H9 (cell line): ENCODE data around the gene ZNF407. TPM values are rescaled to one million over a fixed set of nuclear protein-coding genes. Genes with fewer than 3 reads are reported as not detected.

Experiments used
- DNase-seq: peaks from one replicate; pipeline ENCODE4 v3.0.0-alpha.2; 2017
- H2AFZ ChIP-seq: one replicate; pipeline ENCODE4 v1.6.1; 2013; ENCODE audit warnings: mild to moderate bottlenecking, low read length, control low read depth, moderate library complexity
- H2AK5ac ChIP-seq: 2 replicates; pipeline ENCODE4 v1.6.1; 2013; ENCODE audit warnings: low read length, control low read depth, mixed read lengths; ENCODE audit not compliant: insufficient read length
- H2BK120ac ChIP-seq: one replicate; pipeline ENCODE4 v1.6.1; 2013; ENCODE audit warnings: low read depth, mild to moderate bottlenecking, low read length, control low read depth, inconsistent platforms; ENCODE audit not compliant: poor library complexity, severe bottlenecking
- H2BK12ac ChIP-seq: 2 replicates; pipeline ENCODE4 v1.6.1; 2013; ENCODE audit warnings: low read length, control low read depth, mixed read lengths, low read depth; ENCODE audit not compliant: insufficient read length
- H2BK15ac ChIP-seq: 2 replicates; pipeline ENCODE4 v1.6.1; 2013; ENCODE audit warnings: low read depth, low read length, control low read depth
- H2BK20ac ChIP-seq: one replicate; pipeline ENCODE4 v1.6.1; 2013; ENCODE audit warnings: low read depth, mild to moderate bottlenecking, low read length, control low read depth, inconsistent platforms; ENCODE audit not compliant: poor library complexity, severe bottlenecking
- H2BK5ac ChIP-seq: 2 replicates; pipeline ENCODE4 v1.6.1; 2013; ENCODE audit warnings: low read length, control low read depth, mixed read lengths; ENCODE audit not compliant: insufficient read length
- H3K14ac ChIP-seq: 2 replicates; pipeline ENCODE4 v1.6.1; 2013; ENCODE audit warnings: low read length, control low read depth; ENCODE audit not compliant: insufficient read depth
- H3K18ac ChIP-seq: 2 replicates; pipeline ENCODE4 v1.6.1; 2013; ENCODE audit warnings: low read depth, mild to moderate bottlenecking, mixed read lengths, low read length, control low read depth; ENCODE audit not compliant: insufficient read length
- H3K23ac ChIP-seq: 2 replicates; pipeline ENCODE4 v1.6.1; 2013; ENCODE audit warnings: low read length, control low read depth, mixed read lengths, low read depth; ENCODE audit not compliant: insufficient read length
- H3K23me2 ChIP-seq: 2 replicates; pipeline ENCODE4 v1.6.1; 2013; ENCODE audit warnings: low read depth, mild to moderate bottlenecking, mixed read lengths, low read length, control low read depth; ENCODE audit not compliant: insufficient read length, poor library complexity, severe bottlenecking
- H3K27ac ChIP-seq: 2 replicates; pipeline ENCODE4 v1.5.1; 2013; ENCODE audit warnings: low read length, control low read depth, mixed read lengths, low read depth; ENCODE audit not compliant: insufficient read length
- H3K27me3 ChIP-seq: 2 replicates; pipeline ENCODE4 v1.6.1; 2013; ENCODE audit warnings: low read length, control low read depth, inconsistent platforms; ENCODE audit not compliant: insufficient read depth
- H3K4ac ChIP-seq: 2 replicates; pipeline ENCODE4 v1.6.1; 2013; ENCODE audit warnings: low read depth, mild to moderate bottlenecking, control low read depth, inconsistent platforms, low read length, moderate library complexity
- H3K4me1 ChIP-seq: 2 replicates; pipeline ENCODE4 v1.6.1; 2013; ENCODE audit warnings: low read length, control low read depth, inconsistent platforms; ENCODE audit not compliant: insufficient read depth
- H3K4me2 ChIP-seq: 2 replicates; pipeline ENCODE4 v1.6.1; 2013; ENCODE audit warnings: low read length, control low read depth, mixed read lengths; ENCODE audit not compliant: insufficient read length, insufficient read depth
- H3K56ac ChIP-seq: 2 replicates; pipeline ENCODE4 v1.6.1; 2013; ENCODE audit warnings: low read depth, mild to moderate bottlenecking, mixed read lengths, low read length, control low read depth; ENCODE audit not compliant: insufficient read length
- H3K79me1 ChIP-seq: 2 replicates; pipeline ENCODE4 v1.6.1; 2013; ENCODE audit warnings: low read depth, mild to moderate bottlenecking, moderate library complexity, low read length, control low read depth, inconsistent platforms; ENCODE audit not compliant: insufficient read depth, poor library complexity, severe bottlenecking
- H3K79me2 ChIP-seq: 2 replicates; pipeline ENCODE4 v1.6.1; 2013; ENCODE audit warnings: low read length, control low read depth, inconsistent platforms; ENCODE audit not compliant: insufficient read depth
- H3K9ac ChIP-seq: 2 replicates; pipeline ENCODE4 v1.6.1; 2013; ENCODE audit warnings: low read length, control low read depth, mixed read lengths; ENCODE audit not compliant: insufficient read length; ENCODE audit errors: extremely low read depth
- H3K9me3 ChIP-seq: one replicate; pipeline ENCODE4 v1.6.1; 2013; ENCODE audit warnings: low read depth, low read length, inconsistent platforms; ENCODE audit not compliant: control insufficient read depth
- H3T11ph ChIP-seq: one replicate; pipeline ENCODE4 v1.6.1; 2013; ENCODE audit warnings: mild to moderate bottlenecking, low read length, control low read depth, inconsistent platforms
- H4K20me1 ChIP-seq: one replicate; pipeline ENCODE4 v1.6.1; 2013; ENCODE audit not compliant: control insufficient read depth, insufficient read length, insufficient read depth
- H4K5ac ChIP-seq: 2 replicates; pipeline ENCODE4 v1.6.1; 2013; ENCODE audit warnings: low read depth, mild to moderate bottlenecking, mixed read lengths, low read length, control low read depth; ENCODE audit not compliant: insufficient read length
- H4K8ac ChIP-seq: replicated peaks from 2 replicates; pipeline ENCODE4 v1.6.1; 2013; ENCODE audit warnings: low read length, control low read depth, mixed read lengths, low read depth; ENCODE audit not compliant: insufficient read length
- H4K91ac ChIP-seq: 2 replicates; pipeline ENCODE4 v1.6.1; 2013; ENCODE audit warnings: low read depth, mild to moderate bottlenecking, moderate library complexity, mixed read lengths, low read length, control low read depth; ENCODE audit not compliant: insufficient read length
- H3K27ac Mint-ChIP-seq, 3 experiments: 2 replicates in 2 of 3; 3 replicates in 1 of 3; pipeline ENCODE4 v1.8.0; 2020 to 2021; ENCODE audit warnings: mixed read lengths in 3 of 3, mild to moderate bottlenecking in 1 of 3, moderate library complexity in 1 of 3
- H3K27me3 Mint-ChIP-seq: 2 replicates; pipeline ENCODE4 v1.8.0; 2021; ENCODE audit warnings: low read depth, mild to moderate bottlenecking, moderate library complexity, mixed read lengths
- H3K36me3 Mint-ChIP-seq, 3 experiments: 2 replicates in 2 of 3; 3 replicates in 1 of 3; pipeline ENCODE4 v1.8.0; 2020 to 2021; ENCODE audit warnings: low read depth in 3 of 3, mixed read lengths in 3 of 3; ENCODE audit not compliant: insufficient read depth in 1 of 3
- H3K4me1 Mint-ChIP-seq, 2 experiments: 2 replicates each; pipeline ENCODE4 v1.8.0; 2020; ENCODE audit warnings: mixed read lengths in 2 of 2
- H3K4me3 Mint-ChIP-seq, 2 experiments: 2 replicates in 1 of 2; 3 replicates in 1 of 2; pipeline ENCODE4 v1.8.0; 2020 to 2021; ENCODE audit warnings: mild to moderate bottlenecking in 2 of 2, mixed read lengths in 2 of 2, moderate library complexity in 1 of 2
- H3K9me3 Mint-ChIP-seq, 2 experiments: 2 replicates in 1 of 2; 3 replicates in 1 of 2; pipeline ENCODE4 v1.8.0; 2020; ENCODE audit warnings: mild to moderate bottlenecking in 2 of 2, mixed read lengths in 2 of 2, moderate library complexity in 1 of 2
- WGBS: extraction: QIAGEN DNeasy Blood & Tissue Kit; methylation state at CpG from one replicate; pipeline ENCODE4 v1.1.7; 2013; ENCODE audit warnings: missing lambda C conversion rate, low lambda C conversion rate, mixed read lengths; ENCODE audit not compliant: insufficient read length; ENCODE audit errors: extremely low coverage; 5-methylcytosine and 5-hydroxymethylcytosine counted together
- total RNA-seq: library from RNA; stranded (reverse); gene quantifications from 2 replicates; pipeline ENCODE4 v1.2.1, GENCODE V29; 2021
- TF ChIP-seq, protein P1 (sequence below): fragments of 200-600 bp; sonication (generic); conservative IDR thresholded peaks from 3 replicates; pipeline ENCODE4 v1.8.0; 2021; ENCODE audit warnings: antibody characterized with exemption, mild to moderate bottlenecking

The ZNF407 gene
- total RNA-seq, 1 experiment from 2014 or later: 8.7 TPM

DNA sequence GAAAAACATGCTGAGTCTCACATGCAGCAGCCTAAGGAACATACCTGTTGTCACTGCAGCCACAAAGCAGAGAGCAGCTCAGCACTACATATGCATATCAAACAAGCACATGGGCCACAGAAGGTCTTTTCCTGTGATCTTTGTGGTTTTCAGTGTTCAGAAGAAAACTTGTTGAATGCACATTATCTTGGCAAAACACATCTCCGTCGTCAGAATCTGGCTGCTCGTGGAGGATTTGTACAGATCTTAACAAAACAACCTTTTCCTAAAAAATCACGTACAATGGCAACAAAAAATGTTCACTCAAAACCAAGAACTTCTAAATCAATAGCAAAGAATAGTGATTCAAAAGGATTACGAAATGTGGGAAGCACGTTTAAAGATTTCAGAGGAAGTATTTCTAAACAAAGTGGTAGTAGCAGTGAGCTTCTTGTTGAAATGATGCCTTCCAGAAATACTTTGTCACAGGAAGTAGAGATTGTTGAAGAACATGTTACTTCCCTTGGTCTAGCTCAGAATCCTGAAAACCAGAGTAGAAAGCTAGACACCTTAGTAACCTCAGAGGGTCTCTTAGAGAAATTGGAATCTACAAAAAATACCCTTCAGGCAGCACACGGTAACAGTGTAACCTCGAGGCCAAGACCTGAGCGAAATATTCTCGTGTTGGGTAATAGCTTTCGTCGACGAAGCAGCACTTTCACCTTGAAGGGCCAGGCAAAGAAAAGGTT lies 34.1 kb downstream of the ZNF407 start:
- peaks cover 0 to 4% of the 10 kb centered on the region in 2 experiments; a peak in 3 of 4 replicates for H3K4me1 Mint-ChIP-seq

More for the DNA sequence above, 34.1 kb downstream of the ZNF407 start:
- Histone ChIP-seq H3K27me3 (no peaks in the 10 kb centered on the region), H2BK20ac (no peak overlapping the region), H3K4me1 (no peaks in the 10 kb centered on the region; the same call in 1 of the 2 replicates), H3K23me2 (no peaks in the 10 kb centered on the region), H3K9ac (no peak overlapping the region), H3K4me2 (no peak overlapping the region), H4K8ac (no peak overlapping the region), H3K27ac (no peak overlapping the region), H3K14ac (no peak overlapping the region), H3K23ac (no peak overlapping the region), H2AK5ac (no peak overlapping the region), H4K5ac (no peak overlapping the region), H3K4ac (no peak overlapping the region), H3K9me3 (no peaks in the 10 kb centered on the region), H2BK5ac (no peak overlapping the region), H2AFZ (no peak overlapping the region), H2BK15ac (no peak overlapping the region), H3T11ph (no peak overlapping the region), H3K18ac (no peak overlapping the region), H2BK12ac (no peak overlapping the region), H4K20me1 (no peaks in the 10 kb centered on the region), H3K79me1 (no peaks in the 10 kb centered on the region), H2BK120ac (no peak overlapping the region), H3K56ac (no peak overlapping the region), H3K79me2 (no peaks in the 10 kb centered on the region), H4K91ac (no peak overlapping the region)
- Mint-ChIP-seq H3K4me3 (no peak overlapping the region), H3K27ac (no peak overlapping the region), H3K9me3 (no peaks in the 10 kb centered on the region), H3K36me3 (peaks cover 3 to 13% (median 11%) of the 10 kb centered on the region in 3 experiments; a peak in 4 of 7 replicates), H3K27me3 (no peaks in the 10 kb centered on the region)
- TF ChIP-seq, protein P1, sequence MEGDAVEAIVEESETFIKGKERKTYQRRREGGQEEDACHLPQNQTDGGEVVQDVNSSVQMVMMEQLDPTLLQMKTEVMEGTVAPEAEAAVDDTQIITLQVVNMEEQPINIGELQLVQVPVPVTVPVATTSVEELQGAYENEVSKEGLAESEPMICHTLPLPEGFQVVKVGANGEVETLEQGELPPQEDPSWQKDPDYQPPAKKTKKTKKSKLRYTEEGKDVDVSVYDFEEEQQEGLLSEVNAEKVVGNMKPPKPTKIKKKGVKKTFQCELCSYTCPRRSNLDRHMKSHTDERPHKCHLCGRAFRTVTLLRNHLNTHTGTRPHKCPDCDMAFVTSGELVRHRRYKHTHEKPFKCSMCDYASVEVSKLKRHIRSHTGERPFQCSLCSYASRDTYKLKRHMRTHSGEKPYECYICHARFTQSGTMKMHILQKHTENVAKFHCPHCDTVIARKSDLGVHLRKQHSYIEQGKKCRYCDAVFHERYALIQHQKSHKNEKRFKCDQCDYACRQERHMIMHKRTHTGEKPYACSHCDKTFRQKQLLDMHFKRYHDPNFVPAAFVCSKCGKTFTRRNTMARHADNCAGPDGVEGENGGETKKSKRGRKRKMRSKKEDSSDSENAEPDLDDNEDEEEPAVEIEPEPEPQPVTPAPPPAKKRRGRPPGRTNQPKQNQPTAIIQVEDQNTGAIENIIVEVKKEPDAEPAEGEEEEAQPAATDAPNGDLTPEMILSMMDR: no peak
- no CpG with 5 or more reads among the region's 13 CpGs for WGBS
- DNase-seq: no peak
